Uterus (tissue), 2 donors: ENCODE data around the gene MACROD1.

ENCODE experiments used
- CTCF ChIP-seq, 4 experiments: fragments of 200-600 bp in 2 of 4; fragments of 450-650 bp in 2 of 4; sonication (generic) in 2 of 4; IDR thresholded peaks; one replicate each; pipeline ENCODE4 v1.5.1; 2016 to 2019; ENCODE audit warnings: antibody characterized with exemption in 4 of 4, mild to moderate bottlenecking in 2 of 4, moderate library complexity in 1 of 4
- POLR2A ChIP-seq, 2 donors: fragments of 450-650 bp; IDR thresholded peaks; one replicate each; pipeline ENCODE4 v1.6.1; 2016; ENCODE audit warnings: antibody characterized with exemption in 2 of 2, mild to moderate bottlenecking in 1 of 2, moderate library complexity in 1 of 2

GRCh38 chr11:64104632-64105031 lies 61.3 kb downstream of the MACROD1 start:
- TF ChIP-seq CTCF (IDR thresholded peaks at IDR 0.05): no peak
- TF ChIP-seq POLR2A (IDR thresholded peaks at IDR 0.05): no peak
